Measurements from ENCODE around the gene ABCB8. TPM values are rescaled to one million over a fixed set of nuclear protein-coding genes. Genes with fewer than 3 reads are reported as not detected.

The ABCB8 gene
- total and polyA plus RNA-seq, 9 of the 15 experiments (the other 6 are each of a cell fraction or from before 2014, with no cell fraction given), result 7.6 to 106 (median 36.3) TPM

- TF ChIP-seq ZNF449 (CRISPR knock-in tag; IDR thresholded peaks at IDR 0.05), result no peak
- TF ChIP-seq FOXP1 (CRISPR knock-in tag; IDR thresholded peaks at IDR 0.05), result peak; percentile 81; the same call in 1 of the 2 replicates
- TF ChIP-seq POLR3G (IDR thresholded peaks at IDR 0.05; ENCODE audit: extremely low read depth, insufficient read length, insufficient replicate concordance), result no peak
- no peak for TF ChIP-seq RBM25 (IDR thresholded peaks at IDR 0.05; ENCODE audit: low read depth, low read length, severe bottlenecking)
- TF ChIP-seq POLR2AphosphoS5 (IDR thresholded peaks at IDR 0.05; ENCODE audit: control insufficient read depth, insufficient read depth, low read depth, low read length), result no peak
- no peak for TF ChIP-seq SIX5 (IDR thresholded peaks at IDR 0.05; ENCODE audit: borderline replicate concordance in 1 of 2, insufficient read depth in 1 of 2, low read depth in 1 of 2, low read length in 2 of 2)
- no peak for TF ChIP-seq CREB3L1 (IDR thresholded peaks at IDR 0.05; ENCODE audit: borderline replicate concordance, low read depth)
- TF ChIP-seq GMEB1 (CRISPR knock-in tag; IDR thresholded peaks at IDR 0.05), result no peak; the same call in 1 of the 2 replicates
- TF ChIP-seq BRCA1 (IDR thresholded peaks at IDR 0.05), result no peak
- no peak for TF ChIP-seq BRCA1 (CRISPR knock-in tag; IDR thresholded peaks at IDR 0.05)
- TF ChIP-seq RCOR1 (IDR thresholded peaks at IDR 0.05; ENCODE audit: borderline replicate concordance in 1 of 2, low read depth in 2 of 2, low read length in 2 of 2), result peak in 1 of 2 experiments; percentile 84; a peak in 2 of 4 replicates
- no peak for TF ChIP-seq MED1 (CRISPR knock-in tag; IDR thresholded peaks at IDR 0.05; ENCODE audit: borderline replicate concordance)
- TF ChIP-seq ZNF232 (CRISPR knock-in tag; IDR thresholded peaks at IDR 0.05), result peak; percentile 89
- peak; percentile 86; the same call in 1 of the 2 replicates for TF ChIP-seq DMBX1 (CRISPR knock-in tag; IDR thresholded peaks at IDR 0.05; ENCODE audit: borderline replicate concordance)
- no peak for TF ChIP-seq E2F3 (CRISPR knock-in tag; IDR thresholded peaks at IDR 0.05)
- TF ChIP-seq CREB1 (IDR thresholded peaks at IDR 0.05), result no peak
- no peak for TF ChIP-seq CREB1 (CRISPR knock-in tag; IDR thresholded peaks at IDR 0.05)
- no peak for TF ChIP-seq ATF7 (IDR thresholded peaks at IDR 0.05)
- no peak for TF ChIP-seq SREBF1 (IDR thresholded peaks at IDR 0.05; ENCODE audit: borderline replicate concordance, low read depth, low read length)
- TF ChIP-seq ZBTB5 (IDR thresholded peaks at IDR 0.05), result no peak
- TF ChIP-seq RHOXF2B (CRISPR knock-in tag; conservative IDR thresholded peaks at IDR 0.05), result no peak
- TF ChIP-seq SRSF1 (IDR thresholded peaks at IDR 0.05; ENCODE audit: low read depth, low read length), result no peak
- no peak for TF ChIP-seq ZEB2 (IDR thresholded peaks at IDR 0.05)
- no peak for TF ChIP-seq JUNB (CRISPR knock-in tag; conservative IDR thresholded peaks at IDR 0.05)
These were observed 44.3 kb upstream of the ABCB8 start (continued) for GRCh38 chr7:150983893-150984368.

All from K562 (cell line).